ENCODE results near the gene TTI1. TPM values are rescaled to one million over a fixed set of nuclear protein-coding genes. Genes with fewer than 3 reads are reported as not detected.

The TTI1 gene
- total and polyA plus RNA-seq, 2 experiments from 2014 or later = 15.1 TPM

GRCh38 chr20:37941992-37942391 lies 91.3 kb downstream of the TTI1 start:
- Histone ChIP-seq H3K79me2 (no peaks in the 10 kb centered on the region), H3K4me3 (no peak overlapping the region), H3K27ac (no peak overlapping the region), H3K36me3 (replicated peaks; ENCODE audit: insufficient read depth, low read depth) (no peaks in the 10 kb centered on the region), H3K9me2 (replicated peaks; ENCODE audit: insufficient read depth) (no peaks in the 10 kb centered on the region), H3K4me2 (no peak overlapping the region), H3K9me3 (ENCODE audit: low read depth) (no peaks in the 10 kb centered on the region), H3K27me3 (no peaks in the 10 kb centered on the region), H3K4me1 (ENCODE audit: insufficient read depth) (no peaks in the 10 kb centered on the region), H4K20me1 (ENCODE audit: insufficient read depth, poor library complexity, severe bottlenecking) (no peaks in the 10 kb centered on the region), H2AFZ (no peak overlapping the region)
- 87% methylated on average over 6 of the region's 6 CpGs for WGBS (ENCODE audit: low lambda C conversion rate, missing lambda C conversion rate)
- no peak for DNase-seq (ENCODE audit: low spot score)
- TF ChIP-seq EZH2 (IDR thresholded peaks at IDR 0.05; ENCODE audit: borderline replicate concordance) = no peak
- no peak for TF ChIP-seq CTCF (IDR thresholded peaks at IDR 0.05; ENCODE audit: poor library complexity)
- no peak for TF ChIP-seq EZH2phosphoT487 (IDR thresholded peaks at IDR 0.05; ENCODE audit: low read depth, severe bottlenecking, unreplicated experiment)

GRCh38 chr20:37941332-37941731 lies 91.9 kb downstream of the TTI1 start:
- H3K79me2 ChIP-seq = no peaks in the 10 kb centered on the region
- no peaks in the 10 kb centered on the region for H3K4me1 ChIP-seq (ENCODE audit: insufficient read depth)
- H3K4me3 ChIP-seq = no peak overlapping the region
- no peak for DNase-seq (ENCODE audit: low spot score)
- H3K4me2 ChIP-seq = no peak overlapping the region
- no peaks in the 10 kb centered on the region for H3K9me2 ChIP-seq (replicated peaks; ENCODE audit: insufficient read depth)
- no peaks in the 10 kb centered on the region for H3K36me3 ChIP-seq (replicated peaks; ENCODE audit: insufficient read depth, low read depth)
- no peaks in the 10 kb centered on the region for H3K9me3 ChIP-seq (ENCODE audit: low read depth)
- no peaks in the 10 kb centered on the region for H3K27me3 ChIP-seq
- WGBS (ENCODE audit: low lambda C conversion rate, missing lambda C conversion rate) = 61% methylated on average over 8 of the region's 8 CpGs
- no peaks in the 10 kb centered on the region for H4K20me1 ChIP-seq (ENCODE audit: insufficient read depth, poor library complexity, severe bottlenecking)
- TF ChIP-seq EZH2phosphoT487 (IDR thresholded peaks at IDR 0.05; ENCODE audit: low read depth, severe bottlenecking, unreplicated experiment) (no peak), EZH2 (IDR thresholded peaks at IDR 0.05; ENCODE audit: borderline replicate concordance) (no peak), CTCF (IDR thresholded peaks at IDR 0.05; ENCODE audit: poor library complexity) (peak; percentile 3)
- no peak overlapping the region for H2AFZ ChIP-seq
- H3K27ac ChIP-seq = no peak overlapping the region

GRCh38 chr20:37940858-37941257 lies 92.4 kb downstream of the TTI1 start:
- Histone ChIP-seq H3K27ac (no peak overlapping the region), H3K27me3 (no peaks in the 10 kb centered on the region), H4K20me1 (ENCODE audit: insufficient read depth, poor library complexity, severe bottlenecking) (no peaks in the 10 kb centered on the region), H3K36me3 (replicated peaks; ENCODE audit: insufficient read depth, low read depth) (no peaks in the 10 kb centered on the region), H3K4me3 (no peak overlapping the region), H3K4me2 (no peak overlapping the region), H3K9me2 (replicated peaks; ENCODE audit: insufficient read depth) (no peaks in the 10 kb centered on the region), H3K4me1 (ENCODE audit: insufficient read depth) (no peaks in the 10 kb centered on the region), H3K79me2 (no peaks in the 10 kb centered on the region), H2AFZ (no peak overlapping the region), H3K9me3 (ENCODE audit: low read depth) (no peaks in the 10 kb centered on the region)
- DNase-seq (ENCODE audit: low spot score) = no peak
- 75% methylated on average over 6 of the region's 6 CpGs for WGBS (ENCODE audit: low lambda C conversion rate, missing lambda C conversion rate)
- no peak for TF ChIP-seq EZH2phosphoT487 (IDR thresholded peaks at IDR 0.05; ENCODE audit: low read depth, severe bottlenecking, unreplicated experiment)

- no peak for DNase-seq (ENCODE audit: low spot score)
- no peaks in the 10 kb centered on the region for H3K9me2 ChIP-seq (replicated peaks; ENCODE audit: insufficient read depth)
Observed at GRCh38 chr20:37939701-37940560, 93.3 kb downstream of the TTI1 start.

More at GRCh38 chr20:37939701-37940560, 93.3 kb downstream of the TTI1 start:
- no peaks in the 10 kb centered on the region for H3K4me1 ChIP-seq (ENCODE audit: insufficient read depth)
- no peaks in the 10 kb centered on the region for H3K79me2 ChIP-seq
- H3K36me3 ChIP-seq (replicated peaks; ENCODE audit: insufficient read depth, low read depth) = no peaks in the 10 kb centered on the region
- no peak for TF ChIP-seq CTCF (IDR thresholded peaks at IDR 0.05; ENCODE audit: poor library complexity)
- no peak for TF ChIP-seq EZH2phosphoT487 (IDR thresholded peaks at IDR 0.05; ENCODE audit: low read depth, severe bottlenecking, unreplicated experiment)
- no peak for TF ChIP-seq EZH2 (IDR thresholded peaks at IDR 0.05; ENCODE audit: borderline replicate concordance)
- no peak overlapping the region for H2AFZ ChIP-seq
- no peak overlapping the region for H3K4me2 ChIP-seq
- no peaks in the 10 kb centered on the region for H4K20me1 ChIP-seq (ENCODE audit: insufficient read depth, poor library complexity, severe bottlenecking)
- H3K27me3 ChIP-seq = no peaks in the 10 kb centered on the region
- 86% methylated on average over 23 of the region's 25 CpGs for WGBS (ENCODE audit: low lambda C conversion rate, missing lambda C conversion rate)
- H3K9me3 ChIP-seq (ENCODE audit: low read depth) = no peaks in the 10 kb centered on the region
- H3K4me3 ChIP-seq = no peak overlapping the region
- H3K27ac ChIP-seq = no peak overlapping the region

Measured in hepatocyte (in vitro differentiated cells).